ENCODE measurements around the gene ARHGAP44. TPM values are rescaled to one million over a fixed set of nuclear protein-coding genes. Genes with fewer than 3 reads are reported as not detected.
A peak's percentile ranks its signal among the peaks of the same experiment; 100 is the strongest.

The ARHGAP44 gene
- total RNA-seq, 4 donors from 2014 or later, result 10.9 to 22.0 (median 18.7) TPM

GRCh38 chr17:12769981-12770380 lies 19.3 kb upstream of the ARHGAP44 start:
- no peak for DNase-seq

GRCh38 chr17:12773153-12773552 lies 16.1 kb upstream of the ARHGAP44 start:
- H3K9me3 ChIP-seq, result no peaks in the 10 kb centered on the region
- 79 to 86% methylated on average over 1 of the region's 1 CpG for WGBS, 2 donors

More at GRCh38 chr17:12769981-12770380, 19.3 kb upstream of the ARHGAP44 start:
- Histone ChIP-seq H3K27me3 (no peaks in the 10 kb centered on the region), H3K4me3 (replicated peaks in 1 of 3) (no peak overlapping the region), H3K9me3 (no peaks in the 10 kb centered on the region), H3K36me3 (no peaks in the 10 kb centered on the region), H3K4me1 (no peaks in the 10 kb centered on the region), H3K27ac (no peak overlapping the region)
- 94% methylated on average over 6 of the region's 6 CpGs for WGBS, 2 donors
- intact Hi-C loops (cut with DNase I), result no loop called here
- TF ChIP-seq POLR2A (IDR thresholded peaks at IDR 0.05) (no peak), CTCF (IDR thresholded peaks at IDR 0.05) (no peak)

GRCh38 chr17:12789075-12789480 lies 220 bp upstream of the ARHGAP44 start:
- no peaks in the 10 kb centered on the region for H3K36me3 ChIP-seq

More at GRCh38 chr17:12773153-12773552, 16.1 kb upstream of the ARHGAP44 start:
- no peak for DNase-seq
- no peaks in the 10 kb centered on the region for H3K36me3 ChIP-seq
- no peak overlapping the region for H3K27ac ChIP-seq
- TF ChIP-seq CTCF (IDR thresholded peaks at IDR 0.05) (no peak), POLR2A (IDR thresholded peaks at IDR 0.05) (no peak)
- H3K4me1 ChIP-seq, result no peaks in the 10 kb centered on the region
- no peak overlapping the region for H3K4me3 ChIP-seq (replicated peaks in 1 of 3)
- intact Hi-C loops (cut with DNase I), result no loop called here
- H3K27me3 ChIP-seq, result no peaks in the 10 kb centered on the region

GRCh38 chr17:12790249-12791106 lies 1.2 kb downstream of the ARHGAP44 start:
- H3K27me3 ChIP-seq, result no peaks in the 10 kb centered on the region
- H3K27ac ChIP-seq, result peak overlapping the region; percentile 41 to 78 (median 72)
- no peaks in the 10 kb centered on the region for H3K36me3 ChIP-seq
- peak; percentile 72 to 79 for DNase-seq
- no peaks in the 10 kb centered on the region for H3K9me3 ChIP-seq
- peaks cover 0 to 6% of the 10 kb centered on the region in 2 donors for H3K4me1 ChIP-seq
- H3K4me3 ChIP-seq (replicated peaks in 1 of 3), result peak overlapping the region; percentile 55 to 80 (median 77)
- TF ChIP-seq POLR2A (IDR thresholded peaks at IDR 0.05) (peak in 1 of 2 donors; percentile 60), CTCF (IDR thresholded peaks at IDR 0.05) (no peak)
- WGBS, 2 donors, result 9 to 13% methylated on average over 25 to 27 of the region's 27 CpGs
- intact Hi-C loops (cut with DNase I), result loop anchor here (10.0 kb wide), 1 partner anchor 194 kb away; no protein-coding TSS in a partner anchor

More at GRCh38 chr17:12789075-12789480, 220 bp upstream of the ARHGAP44 start:
- no peaks in the 10 kb centered on the region for H3K27me3 ChIP-seq
- DNase-seq, result no peak
- TF ChIP-seq CTCF (IDR thresholded peaks at IDR 0.05), result no peak
- TF ChIP-seq POLR2A (IDR thresholded peaks at IDR 0.05), result no peak
- peaks cover 0 to 6% of the 10 kb centered on the region in 2 donors for H3K4me1 ChIP-seq
- H3K4me3 ChIP-seq (replicated peaks in 1 of 3), result peak overlapping the region; percentile 55 to 80 (median 77)
- intact Hi-C loops (cut with DNase I), result no loop called here
- WGBS, 2 donors, result 1 to 2% methylated on average over 10 to 15 of the region's 16 CpGs
- H3K27ac ChIP-seq, result peak overlapping the region in 2 of 3 donors; percentile 41 to 78
- H3K9me3 ChIP-seq, result no peaks in the 10 kb centered on the region

Measured in thyroid gland (tissue), 4 donors.